Loucy (cell line): Measurements from ENCODE around the gene PTPRK.

Experiments
- H2AFZ ChIP-seq: fragments of 200-600 bp; sonication (generic); 2 replicates; pipeline ENCODE4 v1.6.0; 2016; ENCODE audit warnings: antibody characterized with exemption, mild to moderate bottlenecking, low read length, moderate library complexity
- H3F3A ChIP-seq: fragments of 200-600 bp; 2 replicates; pipeline ENCODE4 v1.6.0; 2016; ENCODE audit warnings: antibody characterized with exemption, low read depth, mild to moderate bottlenecking
- H3K27me3 ChIP-seq: fragments of 200-600 bp; sonication (generic); 2 replicates; pipeline ENCODE4 v1.6.1; 2014; ENCODE audit warnings: low read length, mild to moderate bottlenecking; ENCODE audit not compliant: insufficient read depth, poor library complexity, severe bottlenecking
- H3K36me3 ChIP-seq: fragments of 200-600 bp; sonication (generic); 2 replicates; pipeline ENCODE4 v1.6.1; 2016; ENCODE audit warnings: low read length; ENCODE audit not compliant: insufficient read depth
- H3K4me1 ChIP-seq: fragments of 200-600 bp; sonication (generic); 2 replicates; pipeline ENCODE4 v1.5.1; 2014; ENCODE audit warnings: low read length, mild to moderate bottlenecking; ENCODE audit not compliant: insufficient read depth, poor library complexity, severe bottlenecking
- H3K4me2 ChIP-seq: fragments of 200-600 bp; sonication (generic); 2 replicates; pipeline ENCODE4 v1.6.0; 2014; ENCODE audit warnings: antibody characterized with exemption, low read length, low read depth, mild to moderate bottlenecking; ENCODE audit not compliant: poor library complexity, severe bottlenecking
- H3K4me3 ChIP-seq: fragments of 200-600 bp; sonication (generic); 2 replicates; pipeline ENCODE4 v1.5.1; 2014; ENCODE audit warnings: low read length, mild to moderate bottlenecking, mixed read lengths; ENCODE audit not compliant: poor library complexity, severe bottlenecking
- H3K79me2 ChIP-seq: fragments of 200-600 bp; sonication (generic); 2 replicates; pipeline ENCODE4 v1.6.1; 2014; ENCODE audit warnings: low read length; ENCODE audit not compliant: insufficient read depth
- H3K9ac ChIP-seq: fragments of 200-600 bp; sonication (generic); 2 replicates; pipeline ENCODE4 v1.6.0; 2014; ENCODE audit warnings: mild to moderate bottlenecking, low read depth, low read length, moderate library complexity; ENCODE audit not compliant: poor library complexity, severe bottlenecking
- H3K9me2 ChIP-seq: fragments of 200-600 bp; sonication (generic); replicated peaks from 2 replicates; pipeline ENCODE4 v1.6.1; 2016; ENCODE audit warnings: low read depth, low read length, mixed read lengths
- H3K9me3 ChIP-seq: fragments of 200-600 bp; sonication (generic); 2 replicates; pipeline ENCODE4 v1.6.1; 2014; ENCODE audit warnings: mild to moderate bottlenecking, antibody characterized with exemption, low read length, low read depth; ENCODE audit not compliant: insufficient read depth
- H4K20me1 ChIP-seq: fragments of 200-600 bp; sonication (generic); 2 replicates; pipeline ENCODE4 v1.6.0; 2014; ENCODE audit warnings: antibody characterized with exemption, low read length, mild to moderate bottlenecking; ENCODE audit not compliant: insufficient read depth, poor library complexity, severe bottlenecking
- CTCF ChIP-seq: fragments of 200-600 bp; sonication (generic); conservative IDR thresholded peaks from 2 replicates; pipeline ENCODE4 v1.5.1; 2014; ENCODE audit warnings: mild to moderate bottlenecking, antibody characterized with exemption, low read length
- EZH2phosphoT487 ChIP-seq: fragments of 200-600 bp; IDR thresholded peaks from 2 replicates; pipeline ENCODE4 v1.6.1; 2018; ENCODE audit warnings: antibody characterized with exemption, mild to moderate bottlenecking, moderate library complexity, borderline replicate concordance

Gene PTPRK

GRCh38 chr6:128351255-128351514 is 169.2 kb downstream of the PTPRK start:
- TF ChIP-seq CTCF: no peak
- no peak for TF ChIP-seq EZH2phosphoT487
- Histone ChIP-seq H3K4me3 (no peak overlapping the region), H3F3A (no peaks in the 10 kb centered on the region), H3K27me3 (no peaks in the 10 kb centered on the region), H3K9ac (no peak overlapping the region), H3K4me2 (no peak overlapping the region), H3K36me3 (no peaks in the 10 kb centered on the region), H3K9me2 (no peaks in the 10 kb centered on the region), H2AFZ (no peak overlapping the region), H3K9me3 (no peaks in the 10 kb centered on the region), H3K79me2 (no peaks in the 10 kb centered on the region), H3K4me1 (no peaks in the 10 kb centered on the region), H4K20me1 (no peaks in the 10 kb centered on the region)

GRCh38 chr6:128350416-128351254 is 169.8 kb downstream of the PTPRK start:
- Histone ChIP-seq H3K9me3 (no peaks in the 10 kb centered on the region), H3K9ac (no peak overlapping the region), H4K20me1 (no peaks in the 10 kb centered on the region), H3K4me1 (no peaks in the 10 kb centered on the region), H3K36me3 (no peaks in the 10 kb centered on the region), H3F3A (no peaks in the 10 kb centered on the region), H3K9me2 (no peaks in the 10 kb centered on the region), H2AFZ (no peak overlapping the region), H3K4me2 (no peak overlapping the region), H3K79me2 (no peaks in the 10 kb centered on the region), H3K4me3 (no peak overlapping the region), H3K27me3 (no peaks in the 10 kb centered on the region)
- TF ChIP-seq CTCF (no peak), EZH2phosphoT487 (no peak)

- Histone ChIP-seq H3F3A (no peaks in the 10 kb centered on the region), H3K9ac (no peak overlapping the region), H4K20me1 (no peaks in the 10 kb centered on the region), H2AFZ (no peak overlapping the region), H3K4me1 (no peaks in the 10 kb centered on the region), H3K9me3 (no peaks in the 10 kb centered on the region), H3K27me3 (no peaks in the 10 kb centered on the region), H3K9me2 (no peaks in the 10 kb centered on the region), H3K4me3 (no peak overlapping the region), H3K79me2 (no peaks in the 10 kb centered on the region), H3K36me3 (no peaks in the 10 kb centered on the region), H3K4me2 (no peak overlapping the region)
- no peak for TF ChIP-seq CTCF
- no peak for TF ChIP-seq EZH2phosphoT487
Measured at GRCh38 chr6:128347123-128347522, 173.3 kb downstream of the PTPRK start.
